ENCODE results near the gene HECW1.

Gene HECW1

DNA sequence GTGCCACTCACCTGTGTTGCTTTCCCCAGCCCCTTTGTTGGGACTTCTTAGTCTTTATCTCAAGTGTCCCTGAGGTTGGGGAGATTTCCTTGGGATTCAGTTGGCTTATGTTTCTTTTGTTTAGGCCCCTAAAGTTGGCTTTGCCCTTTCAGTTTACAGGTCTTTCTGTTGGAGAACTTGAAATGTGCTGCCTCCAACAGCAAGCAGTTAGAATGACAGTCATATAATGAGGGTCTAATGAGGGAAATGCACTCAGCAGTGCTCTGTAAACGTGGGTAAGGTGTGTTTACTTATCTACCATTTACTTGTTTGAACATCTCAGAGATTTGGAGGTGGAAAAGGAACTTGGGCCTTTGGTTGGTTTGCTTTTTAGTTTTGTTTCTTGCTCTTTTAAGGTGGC is 279.1 kb downstream of the HECW1 start:
- TF ChIP-seq, protein P1, sequence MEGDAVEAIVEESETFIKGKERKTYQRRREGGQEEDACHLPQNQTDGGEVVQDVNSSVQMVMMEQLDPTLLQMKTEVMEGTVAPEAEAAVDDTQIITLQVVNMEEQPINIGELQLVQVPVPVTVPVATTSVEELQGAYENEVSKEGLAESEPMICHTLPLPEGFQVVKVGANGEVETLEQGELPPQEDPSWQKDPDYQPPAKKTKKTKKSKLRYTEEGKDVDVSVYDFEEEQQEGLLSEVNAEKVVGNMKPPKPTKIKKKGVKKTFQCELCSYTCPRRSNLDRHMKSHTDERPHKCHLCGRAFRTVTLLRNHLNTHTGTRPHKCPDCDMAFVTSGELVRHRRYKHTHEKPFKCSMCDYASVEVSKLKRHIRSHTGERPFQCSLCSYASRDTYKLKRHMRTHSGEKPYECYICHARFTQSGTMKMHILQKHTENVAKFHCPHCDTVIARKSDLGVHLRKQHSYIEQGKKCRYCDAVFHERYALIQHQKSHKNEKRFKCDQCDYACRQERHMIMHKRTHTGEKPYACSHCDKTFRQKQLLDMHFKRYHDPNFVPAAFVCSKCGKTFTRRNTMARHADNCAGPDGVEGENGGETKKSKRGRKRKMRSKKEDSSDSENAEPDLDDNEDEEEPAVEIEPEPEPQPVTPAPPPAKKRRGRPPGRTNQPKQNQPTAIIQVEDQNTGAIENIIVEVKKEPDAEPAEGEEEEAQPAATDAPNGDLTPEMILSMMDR (conservative IDR thresholded peaks at IDR 0.05; ENCODE audit: low read length), result no peak
- no peak for DNase-seq (ENCODE audit: low read depth)
- no peak overlapping the region for H3K4me3 ChIP-seq (ENCODE audit: low read length)

- TF ChIP-seq, protein P1 (conservative IDR thresholded peaks at IDR 0.05; ENCODE audit: low read length), result no peak
- no peak for DNase-seq (ENCODE audit: low read depth)
- no peak overlapping the region for H3K4me3 ChIP-seq (ENCODE audit: low read length)
Observed at GRCh38 chr7:43392638-43393330, 280.3 kb downstream of the HECW1 start.

DNA sequence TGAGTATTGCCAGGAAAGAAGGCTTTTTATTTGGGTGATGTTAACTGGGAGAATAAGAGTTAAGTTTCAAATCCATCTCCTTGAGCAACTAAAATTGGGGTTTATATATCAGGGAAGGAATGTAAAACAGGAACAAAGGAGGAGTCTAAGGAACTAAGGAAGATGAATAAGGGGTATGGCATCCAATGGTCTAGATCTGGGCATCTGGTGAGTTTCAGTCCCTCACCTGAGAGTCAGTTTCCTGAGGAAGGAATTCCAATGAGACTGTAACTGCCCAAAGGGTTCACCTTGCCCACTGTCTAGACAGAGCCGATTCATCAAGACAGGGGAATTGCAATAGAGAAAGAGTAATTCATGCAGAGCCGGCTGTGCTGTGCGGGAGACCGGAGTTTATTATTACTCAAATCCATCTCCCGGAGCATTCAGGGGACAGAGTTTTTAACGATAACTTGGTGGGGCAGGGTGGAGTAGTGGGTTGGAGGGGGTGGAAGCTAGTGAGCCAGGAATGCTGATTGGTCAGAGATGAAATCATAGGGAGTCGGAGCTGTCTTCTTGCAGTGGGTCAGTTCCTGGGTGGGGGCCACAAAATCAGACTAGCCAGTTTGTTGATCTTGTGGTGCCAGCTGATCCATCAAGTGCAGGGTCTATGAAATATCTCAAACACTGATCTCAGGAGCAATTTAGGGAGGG is 282.1 kb downstream of the HECW1 start:
- no peak overlapping the region for H3K4me3 ChIP-seq (ENCODE audit: low read length)
- TF ChIP-seq, protein P1 (conservative IDR thresholded peaks at IDR 0.05; ENCODE audit: low read length), result no peak
- no peak for DNase-seq (ENCODE audit: low read depth)

DNA sequence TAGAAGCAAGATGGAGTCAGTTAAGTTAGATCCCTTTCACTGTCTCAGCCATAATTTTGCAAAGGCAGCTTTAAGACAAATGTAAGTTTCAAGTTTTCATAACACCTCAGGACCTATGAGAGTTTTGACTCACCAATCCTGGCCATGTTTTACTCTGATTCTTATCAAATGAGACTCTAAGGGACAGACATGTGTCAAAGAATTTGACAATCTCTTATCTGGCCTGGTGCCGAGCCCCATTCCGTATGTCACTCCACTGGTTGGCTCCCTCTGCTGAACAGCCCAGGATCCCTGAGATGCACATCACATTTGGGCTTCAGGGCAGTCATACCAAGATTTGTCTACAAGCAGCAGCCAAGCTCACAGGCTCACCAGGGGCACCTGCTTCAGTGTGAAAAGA is 282.9 kb downstream of the HECW1 start:
- TF ChIP-seq, protein P1 (conservative IDR thresholded peaks at IDR 0.05; ENCODE audit: low read length), result no peak
- H3K4me3 ChIP-seq (ENCODE audit: low read length), result no peak overlapping the region
- DNase-seq (ENCODE audit: low read depth), result no peak

- TF ChIP-seq, protein P1 (conservative IDR thresholded peaks at IDR 0.05; ENCODE audit: low read length), result no peak
- no peak overlapping the region for H3K4me3 ChIP-seq (ENCODE audit: low read length)
- no peak for DNase-seq (ENCODE audit: low read depth)
Observed at GRCh38 chr7:43396187-43396740, 283.8 kb downstream of the HECW1 start.

DNA sequence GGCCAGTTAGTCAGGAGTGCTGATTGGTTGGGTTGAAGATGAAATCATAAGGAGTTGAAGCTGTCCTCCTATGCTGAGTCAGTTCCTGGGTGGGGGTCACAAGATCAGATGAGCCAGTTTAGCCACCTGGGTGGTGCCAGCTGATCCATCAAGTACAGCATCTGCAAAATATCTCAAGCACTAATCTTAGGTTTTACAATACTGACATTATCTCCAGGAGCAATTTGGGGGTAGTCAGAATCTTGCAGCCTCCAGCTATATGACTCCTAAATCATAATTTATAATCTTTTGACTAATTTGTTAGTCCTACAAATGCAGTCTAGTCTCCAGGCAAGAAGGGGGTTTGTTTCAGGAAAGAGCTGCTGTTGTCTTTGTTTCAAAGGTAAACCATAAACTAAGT is 286.4 kb downstream of the HECW1 start:
- H3K4me3 ChIP-seq (ENCODE audit: low read length), result no peak overlapping the region
- DNase-seq (ENCODE audit: low read depth), result no peak
- TF ChIP-seq, protein P1 (conservative IDR thresholded peaks at IDR 0.05; ENCODE audit: low read length), result no peak

DNA sequence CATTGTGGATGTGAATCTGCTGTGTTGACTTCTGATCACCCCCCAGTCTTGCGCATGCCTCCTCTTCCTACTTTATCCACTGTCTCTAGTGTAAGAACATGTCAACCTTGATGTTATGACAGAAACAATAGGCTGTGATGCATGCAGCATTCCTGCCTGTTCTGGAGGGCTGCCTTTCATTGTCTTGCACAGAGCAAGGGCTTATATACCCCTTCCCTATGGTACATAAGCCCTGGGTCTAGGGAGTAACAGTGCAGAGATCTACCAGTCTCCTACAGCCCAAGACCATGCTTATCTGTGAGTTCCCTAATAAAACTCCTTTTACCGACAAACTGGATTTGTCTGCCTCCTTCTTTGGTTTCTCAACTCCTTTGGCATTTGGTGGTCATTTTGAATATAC is 293.5 kb downstream of the HECW1 start:
- no peak overlapping the region for H3K4me3 ChIP-seq (ENCODE audit: low read length)
- TF ChIP-seq, protein P1 (conservative IDR thresholded peaks at IDR 0.05; ENCODE audit: low read length), result no peak
- no peak for DNase-seq (ENCODE audit: low read depth)

All from AG10803 (cell line).